Measurements from ENCODE around the gene CD4. TPM values are rescaled to one million over a fixed set of nuclear protein-coding genes. Genes with fewer than 3 reads are reported as not detected.

The CD4 gene
- total and polyA plus RNA-seq, 10 of the 15 experiments (the other 5 are each of a cell fraction or from before 2014, with no cell fraction given) = 0.24 to 1.6 (median 0.69) TPM

- peak; percentile 100 for TF ChIP-seq E2F4 (IDR thresholded peaks at IDR 0.05; ENCODE audit: low read depth, low read length)
- TF ChIP-seq, protein P1, sequence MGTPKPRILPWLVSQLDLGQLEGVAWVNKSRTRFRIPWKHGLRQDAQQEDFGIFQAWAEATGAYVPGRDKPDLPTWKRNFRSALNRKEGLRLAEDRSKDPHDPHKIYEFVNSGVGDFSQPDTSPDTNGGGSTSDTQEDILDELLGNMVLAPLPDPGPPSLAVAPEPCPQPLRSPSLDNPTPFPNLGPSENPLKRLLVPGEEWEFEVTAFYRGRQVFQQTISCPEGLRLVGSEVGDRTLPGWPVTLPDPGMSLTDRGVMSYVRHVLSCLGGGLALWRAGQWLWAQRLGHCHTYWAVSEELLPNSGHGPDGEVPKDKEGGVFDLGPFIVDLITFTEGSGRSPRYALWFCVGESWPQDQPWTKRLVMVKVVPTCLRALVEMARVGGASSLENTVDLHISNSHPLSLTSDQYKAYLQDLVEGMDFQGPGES (IDR thresholded peaks at IDR 0.05) = peak; percentile 95
- TF ChIP-seq CBX5 (IDR thresholded peaks at IDR 0.05; ENCODE audit: low read depth) = no peak
- peak; percentile 81 for TF ChIP-seq DPF2 (IDR thresholded peaks at IDR 0.05)
- TF ChIP-seq TCF12 (IDR thresholded peaks at IDR 0.05; ENCODE audit: low read depth, low read length) = peak; percentile 67; the same call in 1 of the 2 replicates
- peak; percentile 88 for TF ChIP-seq CREM (IDR thresholded peaks at IDR 0.05; ENCODE audit: low read depth)
- no peak for TF ChIP-seq ZNF217 (IDR thresholded peaks at IDR 0.05)
- peak; percentile 77 for TF ChIP-seq POLR2AphosphoS2 (IDR thresholded peaks at IDR 0.05; ENCODE audit: low read depth, low read length)
- TF ChIP-seq CBFB (IDR thresholded peaks at IDR 0.05; ENCODE audit: low read depth) = peak; percentile 56
- peak; percentile 92 for TF ChIP-seq CREB1 (IDR thresholded peaks at IDR 0.05; ENCODE audit: low read depth)
- 0 out of 2 replicates have a peak, but pooled peaks have one; percentile 57 for TF ChIP-seq CHD1 (IDR thresholded peaks at IDR 0.05; ENCODE audit: low read depth, low read length)
- peak; percentile 99 for TF ChIP-seq SIN3A (IDR thresholded peaks at IDR 0.05; ENCODE audit: low read depth, low read length)
- peak; percentile 81 for TF ChIP-seq CEBPZ (IDR thresholded peaks at IDR 0.05; ENCODE audit: low read depth, low read length)
- TF ChIP-seq ZNF24 (IDR thresholded peaks at IDR 0.05) = no peak
- TF ChIP-seq TCF3 (IDR thresholded peaks at IDR 0.05; ENCODE audit: borderline replicate concordance, insufficient read depth, low read depth, low read length) = no peak
- TF ChIP-seq, protein P2, sequence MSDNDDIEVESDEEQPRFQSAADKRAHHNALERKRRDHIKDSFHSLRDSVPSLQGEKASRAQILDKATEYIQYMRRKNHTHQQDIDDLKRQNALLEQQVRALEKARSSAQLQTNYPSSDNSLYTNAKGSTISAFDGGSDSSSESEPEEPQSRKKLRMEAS (IDR thresholded peaks at IDR 0.05; ENCODE audit: low read depth, low read length) = 0 out of 2 replicates have a peak, but pooled peaks have one; percentile 44
- peak; percentile 99 for TF ChIP-seq SP1 (IDR thresholded peaks at IDR 0.05; ENCODE audit: low read depth, low read length)
- no peak for TF ChIP-seq BHLHE40 (IDR thresholded peaks at IDR 0.05; ENCODE audit: borderline replicate concordance in 1 of 2, low read depth in 2 of 2, low read length in 1 of 2)
- TF ChIP-seq JUND (IDR thresholded peaks at IDR 0.05; ENCODE audit: low read depth, low read length) = no peak
- TF ChIP-seq CHD2 (IDR thresholded peaks at IDR 0.05; ENCODE audit: borderline replicate concordance, low read depth, low read length) = peak; percentile 97
- TF ChIP-seq EZH2 (IDR thresholded peaks at IDR 0.05; ENCODE audit: borderline replicate concordance, control insufficient read depth, low read depth, low read length) = no peak
- TF ChIP-seq, protein P3, sequence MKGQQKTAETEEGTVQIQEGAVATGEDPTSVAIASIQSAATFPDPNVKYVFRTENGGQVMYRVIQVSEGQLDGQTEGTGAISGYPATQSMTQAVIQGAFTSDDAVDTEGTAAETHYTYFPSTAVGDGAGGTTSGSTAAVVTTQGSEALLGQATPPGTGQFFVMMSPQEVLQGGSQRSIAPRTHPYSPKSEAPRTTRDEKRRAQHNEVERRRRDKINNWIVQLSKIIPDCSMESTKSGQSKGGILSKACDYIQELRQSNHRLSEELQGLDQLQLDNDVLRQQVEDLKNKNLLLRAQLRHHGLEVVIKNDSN (IDR thresholded peaks at IDR 0.05; ENCODE audit: borderline replicate concordance, extremely low read length, insufficient read depth, low read depth, low read length) = no peak
- peak; percentile 29; the same call in 1 of the 2 replicates for TF ChIP-seq BRCA1 (IDR thresholded peaks at IDR 0.05; ENCODE audit: low read depth, low read length)
- peak; percentile 9; the same call in 1 of the 2 replicates for TF ChIP-seq GATAD2B (conservative IDR thresholded peaks at IDR 0.05; ENCODE audit: low read depth)
- 0 out of 2 replicates have a peak, but pooled peaks have one; percentile 20 for TF ChIP-seq YY1 (IDR thresholded peaks at IDR 0.05; ENCODE audit: low read depth, low read length)
Measured at GRCh38 chr12:6851153-6851920, 62.0 kb downstream of the CD4 start, which contains the start of gene CDCA3 (continued).

Measured in GM12878 (cell line).